Mesodermal cell (in vitro differentiated cells): ENCODE measurements around the gene RDH11.

Experiments
- H3K27ac ChIP-seq: 2 replicates; pipeline ENCODE4 v1.7.0; 2013; ENCODE audit warnings: mild to moderate bottlenecking, low read depth, low read length, moderate library complexity; ENCODE audit not compliant: severe bottlenecking
- H3K36me3 ChIP-seq: 2 replicates; pipeline ENCODE4 v1.7.1; 2013; ENCODE audit warnings: mild to moderate bottlenecking, low read length, moderate library complexity; ENCODE audit not compliant: control insufficient read depth, insufficient read depth
- H3K4me1 ChIP-seq: one replicate; pipeline ENCODE4 v1.7.1; 2013; ENCODE audit warnings: mild to moderate bottlenecking, low read length; ENCODE audit not compliant: insufficient read depth, control insufficient read depth, poor library complexity, severe bottlenecking
- H3K4me3 ChIP-seq: 2 replicates; pipeline ENCODE4 v1.7.0; 2013; ENCODE audit warnings: low read length, control low read depth, mild to moderate bottlenecking; ENCODE audit not compliant: insufficient read depth, poor library complexity, severe bottlenecking; ENCODE audit errors: extremely low read depth
- H3K9me3 ChIP-seq: 2 replicates; pipeline ENCODE4 v1.7.1; 2013; ENCODE audit warnings: mild to moderate bottlenecking, low read length, moderate library complexity; ENCODE audit not compliant: control insufficient read depth
- WGBS, 2 experiments: methylation state at CpG; one replicate each; pipeline ENCODE4 v1.1.5; 2013; ENCODE audit warnings: missing lambda C conversion rate in 2 of 2; ENCODE audit not compliant: insufficient coverage in 2 of 2; 5-methylcytosine and 5-hydroxymethylcytosine counted together

Gene RDH11

DNA sequence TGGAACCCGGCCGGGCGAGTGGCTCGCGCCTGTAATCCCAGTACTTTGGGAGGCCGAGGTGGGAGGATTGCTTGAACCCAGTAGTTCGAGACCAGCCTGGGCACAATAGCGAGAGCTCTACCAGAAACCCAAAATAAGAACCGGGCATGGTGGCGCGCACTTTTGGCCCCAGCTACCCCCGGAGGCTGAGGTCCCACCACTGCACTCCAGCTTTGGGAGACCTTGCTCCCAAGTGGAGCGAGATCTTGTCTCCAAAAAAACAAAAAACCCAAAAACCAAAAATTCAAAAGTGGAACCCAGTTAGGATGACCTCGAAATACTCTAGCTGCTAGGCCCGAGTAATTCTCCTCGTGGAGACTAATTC, 20.4 kb downstream of the RDH11 start:
- peaks cover 42% of the 10 kb centered on the region for H3K36me3 ChIP-seq
- peak overlapping the region; percentile 98 for H3K27ac ChIP-seq
- peaks cover 16% of the 10 kb centered on the region for H3K4me1 ChIP-seq
- no peaks in the 10 kb centered on the region for H3K9me3 ChIP-seq
- peak overlapping the region; percentile 78 for H3K4me3 ChIP-seq
- WGBS, 2 experiments = 44 to 46% methylated on average over 15 of the region's 16 CpGs

GRCh38 chr14:67674480-67675218, 20.9 kb downstream of the RDH11 start, which contains the start of gene VTI1B:
Gene VTI1B (minus strand): TSS chr14:67674632. CDS start chr14:67674489, 143 bp downstream.
- Histone ChIP-seq H3K27ac (peak within 1 kb of the TSS; percentile 98), H3K4me3 (peak within 1 kb of the TSS; percentile 78), H3K36me3 (peaks cover 40% of the 10 kb centered on the region), H3K9me3 (no peaks in the 10 kb centered on the region), H3K4me1 (peaks cover 11% of the 10 kb centered on the region)
- WGBS, 2 experiments = 0 to 1% methylated on average over 74 to 87 of the region's 87 CpGs

DNA sequence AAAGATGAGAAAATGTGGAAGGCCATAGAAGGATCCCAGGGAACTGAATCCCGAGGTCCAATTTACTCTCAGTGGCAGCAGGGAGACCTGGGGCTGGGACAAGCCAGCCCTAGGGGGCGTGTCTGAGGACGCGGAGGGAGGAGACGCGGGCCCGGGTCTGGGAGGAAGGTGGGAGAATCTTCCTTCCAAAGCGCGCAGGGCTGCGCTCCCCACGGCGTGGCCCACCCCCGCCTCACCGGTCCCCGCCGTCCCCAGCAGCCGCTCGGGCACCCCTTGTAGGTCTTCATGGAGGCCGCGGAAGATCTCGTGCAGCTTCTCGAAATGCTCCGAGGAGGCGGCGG, 21.5 kb downstream of the RDH11 start:
- Histone ChIP-seq H3K36me3 (peaks cover 35% of the 10 kb centered on the region), H3K27ac (peak overlapping the region; percentile 98), H3K9me3 (no peaks in the 10 kb centered on the region), H3K4me1 (peaks cover 11% of the 10 kb centered on the region), H3K4me3 (peak overlapping the region; percentile 78)
- 2% methylated on average over 9 to 18 of the region's 25 CpGs for WGBS, 2 experiments

DNA sequence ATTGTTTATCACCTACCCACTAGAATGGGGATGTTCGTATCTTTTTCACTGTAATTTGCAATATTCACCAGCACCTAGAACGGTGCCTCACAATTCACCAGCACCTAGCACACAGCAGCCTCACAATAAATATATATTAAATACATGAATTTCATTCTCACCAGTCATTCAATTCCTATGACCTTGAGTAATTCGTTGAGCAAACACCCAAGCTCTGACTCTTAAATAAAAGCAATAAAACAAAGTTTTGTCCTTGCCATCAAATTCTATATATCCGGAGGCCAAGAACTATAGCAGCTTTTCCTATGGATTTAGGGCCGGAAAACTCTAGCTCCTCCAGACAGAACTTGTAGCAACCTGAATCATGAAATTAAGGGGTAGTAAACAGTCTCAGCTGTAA, 22.1 kb downstream of the RDH11 start:
- Histone ChIP-seq H3K9me3 (no peaks in the 10 kb centered on the region), H3K36me3 (peaks cover 28% of the 10 kb centered on the region), H3K27ac (no peak overlapping the region), H3K4me1 (peaks cover 11% of the 10 kb centered on the region), H3K4me3 (peak overlapping the region; percentile 78)
- 66% methylated on average over 3 of the region's 5 CpGs; no CpG with 5 or more reads in 1 of the 2 experiments for WGBS, 2 experiments

- no peaks in the 10 kb centered on the region for H3K36me3 ChIP-seq
- no peak overlapping the region for H3K27ac ChIP-seq
- no peaks in the 10 kb centered on the region for H3K9me3 ChIP-seq
- peaks cover 9% of the 10 kb centered on the region for H3K4me1 ChIP-seq
- H3K4me3 ChIP-seq = no peak overlapping the region
Measured at GRCh38 chr14:67668559-67668958, 27.0 kb downstream of the RDH11 start.

GRCh38 chr14:67666750-67667449, 28.7 kb downstream of the RDH11 start:
- no peak overlapping the region for H3K27ac ChIP-seq
- H3K9me3 ChIP-seq = no peaks in the 10 kb centered on the region
- H3K4me1 ChIP-seq = no peaks in the 10 kb centered on the region
- no CpG with 5 or more reads among the region's 1 CpG for whole genome bisulfite sequencing, 2 experiments
- H3K4me3 ChIP-seq = no peak overlapping the region
- peaks cover 11% of the 10 kb centered on the region for H3K36me3 ChIP-seq

DNA sequence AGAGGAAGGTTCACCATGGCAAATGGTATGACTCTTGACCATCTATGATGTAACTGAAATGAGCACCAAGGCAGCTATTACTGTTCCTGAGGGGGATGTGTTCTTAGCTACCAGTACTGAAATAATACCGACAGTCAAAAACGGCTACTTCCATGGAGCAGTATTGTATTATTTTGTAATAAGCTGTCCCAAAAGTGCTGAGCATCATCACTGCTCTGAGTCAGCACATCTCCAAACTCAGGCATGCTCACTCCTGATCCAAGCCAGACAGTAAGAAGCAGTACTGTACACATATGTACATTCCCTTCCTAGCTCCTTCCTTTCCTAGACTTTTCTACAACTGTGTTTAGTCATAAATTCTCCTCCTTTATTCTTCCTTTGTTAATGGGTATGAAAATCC, 29.7 kb downstream of the RDH11 start:
- H3K36me3 ChIP-seq = peaks cover 15% of the 10 kb centered on the region
- H3K4me1 ChIP-seq = no peaks in the 10 kb centered on the region
- no peak overlapping the region for H3K27ac ChIP-seq
- 100% methylated on average over 2 of the region's 2 CpGs; no CpG with 5 or more reads in 1 of the 2 experiments for WGBS, 2 experiments
- H3K9me3 ChIP-seq = no peaks in the 10 kb centered on the region
- H3K4me3 ChIP-seq = no peak overlapping the region

GRCh38 chr14:67663633-67664032, 31.9 kb downstream of the RDH11 start:
- 100% methylated on average over 1 of the region's 4 CpGs for WGBS, 2 experiments
- no peaks in the 10 kb centered on the region for H3K9me3 ChIP-seq
- no peaks in the 10 kb centered on the region for H3K4me1 ChIP-seq
- peaks cover 36% of the 10 kb centered on the region for H3K36me3 ChIP-seq
- H3K27ac ChIP-seq = no peak overlapping the region
- no peak overlapping the region for H3K4me3 ChIP-seq

DNA sequence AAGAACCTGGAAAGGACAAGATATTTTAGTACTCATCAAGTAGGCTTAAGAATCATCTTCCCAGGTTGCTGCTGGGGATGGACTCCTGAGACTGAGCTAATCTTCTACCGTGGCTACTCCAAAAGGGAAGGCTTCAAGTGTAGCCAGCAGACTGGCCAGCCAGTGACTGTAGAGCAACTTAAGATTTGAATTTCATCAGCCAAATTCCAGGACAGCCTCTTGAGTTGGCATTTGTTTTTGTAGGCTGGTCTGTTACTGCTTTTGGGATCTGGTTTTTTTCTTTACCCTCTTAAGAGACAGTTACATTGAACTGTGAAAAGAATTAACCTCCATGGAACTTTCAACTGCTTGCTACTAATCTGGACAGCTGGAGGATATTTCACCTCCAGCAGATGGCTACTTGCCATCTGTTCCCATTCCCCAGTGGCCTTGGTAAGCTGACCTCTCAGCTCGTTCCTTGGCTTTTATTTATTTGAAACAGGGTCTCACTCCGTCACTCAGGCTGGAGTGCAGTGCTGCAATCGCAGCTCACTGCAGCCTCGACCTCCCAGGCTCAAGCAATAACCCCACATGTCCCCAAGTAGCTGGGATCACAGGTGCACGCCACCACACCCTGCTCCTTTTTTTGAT, 41.8 kb downstream of the RDH11 start:
- Histone ChIP-seq H3K9me3 (no peaks in the 10 kb centered on the region), H3K27ac (peak overlapping the region; percentile 93), H3K4me3 (no peak overlapping the region), H3K4me1 (no peaks in the 10 kb centered on the region), H3K36me3 (peaks cover 89% of the 10 kb centered on the region)
- WGBS, 2 experiments = 95 to 96% methylated on average over 6 of the region's 6 CpGs

DNA sequence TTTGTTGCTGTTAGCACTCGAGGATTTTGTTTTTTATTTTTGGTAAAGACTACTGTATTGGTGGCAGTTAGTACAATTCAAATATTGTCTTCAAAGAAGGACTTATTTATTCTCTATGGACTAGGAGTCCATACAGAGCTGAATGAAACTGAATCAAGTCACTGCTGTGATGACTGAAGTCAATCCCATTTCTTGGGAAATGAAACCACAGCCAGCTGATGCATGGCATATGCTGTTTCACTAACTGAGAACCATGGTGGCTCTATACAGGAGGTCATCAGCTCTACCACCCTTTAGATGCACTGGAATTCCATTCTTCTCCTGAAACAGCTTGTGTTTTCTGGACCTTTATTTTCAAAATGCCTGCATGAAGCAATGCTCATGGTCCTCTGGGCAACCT, 43.4 kb downstream of the RDH11 start:
- no CpG with 5 or more reads among the region's 1 CpG for whole genome bisulfite sequencing, 2 experiments
- Histone ChIP-seq H3K4me3 (no peak overlapping the region), H3K4me1 (no peaks in the 10 kb centered on the region), H3K9me3 (no peaks in the 10 kb centered on the region), H3K27ac (no peak overlapping the region), H3K36me3 (peaks cover 98% of the 10 kb centered on the region)

DNA sequence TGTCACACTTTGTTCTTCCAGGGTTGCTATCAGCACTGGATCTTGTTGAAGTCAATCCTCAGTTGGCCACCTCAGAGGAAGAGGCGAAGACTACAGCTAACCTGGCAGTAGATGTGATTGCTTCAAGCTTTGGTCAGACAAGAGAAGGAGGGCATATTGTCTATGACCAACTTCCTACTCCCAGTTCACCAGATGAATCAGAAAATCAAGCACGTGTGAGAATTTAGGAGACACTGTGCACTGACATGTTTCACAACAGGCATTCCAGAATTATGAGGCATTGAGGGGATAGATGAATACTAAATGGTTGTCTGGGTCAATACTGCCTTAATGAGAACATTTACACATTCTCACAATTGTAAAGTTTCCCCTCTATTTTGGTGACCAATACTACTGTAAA, 44.9 kb downstream of the RDH11 start:
- H3K4me3 ChIP-seq = no peak overlapping the region
- H3K4me1 ChIP-seq = no peaks in the 10 kb centered on the region
- WGBS, 2 experiments = 89 to 100% methylated on average over 1 of the region's 2 CpGs
- H3K27ac ChIP-seq = no peak overlapping the region
- no peaks in the 10 kb centered on the region for H3K9me3 ChIP-seq
- peaks cover 99% of the 10 kb centered on the region for H3K36me3 ChIP-seq
